Measurements from ENCODE around the gene ACACA.

Gene ACACA

DNA sequence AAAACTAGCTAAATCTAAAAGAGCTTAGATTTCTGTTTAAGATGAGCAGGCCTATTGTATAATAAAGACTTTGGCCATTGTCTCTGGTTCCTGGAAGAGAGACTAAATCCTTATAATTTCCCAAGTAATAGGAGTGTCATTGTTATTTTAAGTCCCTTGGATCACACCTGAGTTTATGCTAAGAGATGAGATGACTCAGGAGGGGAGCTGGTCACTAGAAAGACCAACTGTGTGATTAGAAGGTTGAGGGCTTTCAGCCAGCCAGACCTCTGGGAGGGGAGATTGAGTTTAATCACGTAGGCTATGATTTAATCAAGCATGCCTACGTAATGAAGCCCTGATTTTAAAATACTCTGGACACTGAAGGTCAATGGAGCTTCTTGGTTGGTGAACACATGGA is 187.8 kb downstream of the ACACA start:
- H3K27me3 ChIP-seq (ENCODE audit: control insufficient read depth, low read length): no peaks in the 10 kb centered on the region
- peaks cover 76% of the 10 kb centered on the region for H3K36me3 ChIP-seq (ENCODE audit: control insufficient read depth, low read length)
- no peaks in the 10 kb centered on the region for H3K4me1 ChIP-seq (ENCODE audit: control insufficient read depth, low read length)
- no peak overlapping the region for H3K27ac ChIP-seq (ENCODE audit: low read depth, low read length)
- H3K4me2 ChIP-seq (ENCODE audit: low read length): no peak overlapping the region
- no peaks in the 10 kb centered on the region; the same call in 1 of the 2 replicates for H3F3A ChIP-seq (ENCODE audit: control insufficient read depth, insufficient read depth)
- H3K9me2 ChIP-seq (replicated peaks; ENCODE audit: control insufficient read depth, low read length): no peaks in the 10 kb centered on the region
- no peaks in the 10 kb centered on the region for H4K20me1 ChIP-seq (ENCODE audit: control insufficient read depth, insufficient read depth, low read depth, low read length)
- no peaks in the 10 kb centered on the region for H3K79me2 ChIP-seq (ENCODE audit: control insufficient read depth, low read length)
- no peak for TF ChIP-seq EZH2phosphoT487 (IDR thresholded peaks at IDR 0.05; ENCODE audit: borderline replicate concordance, low read length)
- no peaks in the 10 kb centered on the region for H3K9me3 ChIP-seq (ENCODE audit: control insufficient read depth, insufficient read depth, low read length)
- H3K4me3 ChIP-seq (ENCODE audit: low read length): no peak overlapping the region

DNA sequence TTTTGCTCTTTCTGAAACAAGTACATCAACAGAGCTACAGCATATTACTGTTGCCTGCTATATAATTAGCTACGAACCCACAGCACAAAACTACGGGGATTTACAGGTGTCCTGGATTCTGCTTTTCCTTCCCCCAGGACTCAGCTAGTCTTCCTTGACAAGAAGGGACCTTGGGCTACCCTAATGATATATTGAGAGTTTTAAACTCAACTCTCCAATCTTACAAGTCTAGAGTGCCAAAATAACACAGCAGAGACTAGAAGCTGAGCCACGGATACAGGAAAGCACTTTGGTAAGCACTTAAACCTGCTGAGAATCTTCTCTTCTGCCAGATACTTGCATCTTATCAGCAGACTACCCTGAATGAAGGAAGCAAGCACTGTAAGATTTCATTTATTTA is 192.2 kb downstream of the ACACA start:
- H3K9me3 ChIP-seq (ENCODE audit: control insufficient read depth, insufficient read depth, low read length): no peaks in the 10 kb centered on the region
- H3K4me1 ChIP-seq (ENCODE audit: control insufficient read depth, low read length): no peaks in the 10 kb centered on the region
- H4K20me1 ChIP-seq (ENCODE audit: control insufficient read depth, insufficient read depth, low read depth, low read length): no peaks in the 10 kb centered on the region
- H3K4me2 ChIP-seq (ENCODE audit: low read length): no peak overlapping the region
- no peak overlapping the region for H3K27ac ChIP-seq (ENCODE audit: low read depth, low read length)
- no peaks in the 10 kb centered on the region for H3K9me2 ChIP-seq (replicated peaks; ENCODE audit: control insufficient read depth, low read length)
- H3K79me2 ChIP-seq (ENCODE audit: control insufficient read depth, low read length): no peaks in the 10 kb centered on the region
- no peak overlapping the region for H3K4me3 ChIP-seq (ENCODE audit: low read length)
- peaks cover 73% of the 10 kb centered on the region for H3K36me3 ChIP-seq (ENCODE audit: control insufficient read depth, low read length)
- no peaks in the 10 kb centered on the region for H3K27me3 ChIP-seq (ENCODE audit: control insufficient read depth, low read length)
- H3F3A ChIP-seq (ENCODE audit: control insufficient read depth, insufficient read depth): no peaks in the 10 kb centered on the region
- TF ChIP-seq, protein P1, sequence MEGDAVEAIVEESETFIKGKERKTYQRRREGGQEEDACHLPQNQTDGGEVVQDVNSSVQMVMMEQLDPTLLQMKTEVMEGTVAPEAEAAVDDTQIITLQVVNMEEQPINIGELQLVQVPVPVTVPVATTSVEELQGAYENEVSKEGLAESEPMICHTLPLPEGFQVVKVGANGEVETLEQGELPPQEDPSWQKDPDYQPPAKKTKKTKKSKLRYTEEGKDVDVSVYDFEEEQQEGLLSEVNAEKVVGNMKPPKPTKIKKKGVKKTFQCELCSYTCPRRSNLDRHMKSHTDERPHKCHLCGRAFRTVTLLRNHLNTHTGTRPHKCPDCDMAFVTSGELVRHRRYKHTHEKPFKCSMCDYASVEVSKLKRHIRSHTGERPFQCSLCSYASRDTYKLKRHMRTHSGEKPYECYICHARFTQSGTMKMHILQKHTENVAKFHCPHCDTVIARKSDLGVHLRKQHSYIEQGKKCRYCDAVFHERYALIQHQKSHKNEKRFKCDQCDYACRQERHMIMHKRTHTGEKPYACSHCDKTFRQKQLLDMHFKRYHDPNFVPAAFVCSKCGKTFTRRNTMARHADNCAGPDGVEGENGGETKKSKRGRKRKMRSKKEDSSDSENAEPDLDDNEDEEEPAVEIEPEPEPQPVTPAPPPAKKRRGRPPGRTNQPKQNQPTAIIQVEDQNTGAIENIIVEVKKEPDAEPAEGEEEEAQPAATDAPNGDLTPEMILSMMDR (IDR thresholded peaks at IDR 0.05; ENCODE audit: low read depth, low read length, poor library complexity, severe bottlenecking): no peak
- TF ChIP-seq EZH2phosphoT487 (IDR thresholded peaks at IDR 0.05; ENCODE audit: borderline replicate concordance, low read length): no peak

DNA sequence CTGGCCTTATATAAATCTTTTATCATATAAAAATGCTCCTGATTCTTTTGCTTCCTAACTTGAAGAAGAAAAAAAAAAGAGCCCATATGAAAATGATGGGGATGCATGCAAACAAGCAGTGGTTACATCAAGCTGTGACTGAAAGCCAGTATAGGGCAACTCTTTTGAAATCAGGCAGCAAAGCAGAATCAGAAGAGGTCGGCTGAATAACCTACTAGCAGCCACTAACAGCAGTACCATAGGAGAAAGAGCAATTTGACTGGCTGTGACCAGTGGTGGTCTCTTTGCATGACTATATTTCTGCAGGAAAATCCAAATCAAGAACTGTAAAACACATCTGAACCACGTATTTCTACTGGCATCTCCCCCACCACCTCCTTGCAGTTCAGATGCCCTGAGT is 192.7 kb downstream of the ACACA start:
- no peaks in the 10 kb centered on the region for H3K4me1 ChIP-seq (ENCODE audit: control insufficient read depth, low read length)
- H3K4me3 ChIP-seq (ENCODE audit: low read length): no peak overlapping the region
- no peak overlapping the region for H3K4me2 ChIP-seq (ENCODE audit: low read length)
- no peaks in the 10 kb centered on the region for H3F3A ChIP-seq (ENCODE audit: control insufficient read depth, insufficient read depth)
- H3K9me2 ChIP-seq (replicated peaks; ENCODE audit: control insufficient read depth, low read length): no peaks in the 10 kb centered on the region
- TF ChIP-seq, protein P1 (IDR thresholded peaks at IDR 0.05; ENCODE audit: low read depth, low read length, poor library complexity, severe bottlenecking): no peak
- TF ChIP-seq EZH2phosphoT487 (IDR thresholded peaks at IDR 0.05; ENCODE audit: borderline replicate concordance, low read length): no peak
- H3K9me3 ChIP-seq (ENCODE audit: control insufficient read depth, insufficient read depth, low read length): no peaks in the 10 kb centered on the region
- H3K27ac ChIP-seq (ENCODE audit: low read depth, low read length): no peak overlapping the region
- peaks cover 74% of the 10 kb centered on the region for H3K36me3 ChIP-seq (ENCODE audit: control insufficient read depth, low read length)
- H3K79me2 ChIP-seq (ENCODE audit: control insufficient read depth, low read length): no peaks in the 10 kb centered on the region
- no peaks in the 10 kb centered on the region for H4K20me1 ChIP-seq (ENCODE audit: control insufficient read depth, insufficient read depth, low read depth, low read length)
- H3K27me3 ChIP-seq (ENCODE audit: control insufficient read depth, low read length): no peaks in the 10 kb centered on the region

DNA sequence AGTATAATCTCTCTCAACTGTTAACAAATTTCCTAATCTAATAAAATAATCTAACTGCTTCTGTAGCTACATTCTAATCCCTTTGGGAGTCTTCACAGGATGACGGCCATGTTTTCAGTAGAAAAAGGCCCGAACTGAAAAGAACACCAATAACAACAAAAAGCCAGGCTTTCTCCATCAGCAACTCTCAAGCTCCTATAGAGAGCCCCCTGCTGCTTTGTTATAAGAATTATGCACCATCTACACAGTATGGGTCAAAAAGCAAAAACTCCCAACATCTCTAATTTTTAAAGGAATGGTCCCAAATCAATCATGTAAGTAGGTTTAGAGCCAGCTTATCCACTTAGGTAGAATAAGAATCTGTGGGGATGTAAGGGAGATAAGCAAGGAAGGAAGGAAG is 194.5 kb downstream of the ACACA start:
- Histone ChIP-seq H3K36me3 (ENCODE audit: control insufficient read depth, low read length) (peaks cover 85% of the 10 kb centered on the region), H3K79me2 (ENCODE audit: control insufficient read depth, low read length) (no peaks in the 10 kb centered on the region), H3F3A (ENCODE audit: control insufficient read depth, insufficient read depth) (no peaks in the 10 kb centered on the region), H3K27me3 (ENCODE audit: control insufficient read depth, low read length) (no peaks in the 10 kb centered on the region), H3K9me3 (ENCODE audit: control insufficient read depth, insufficient read depth, low read length) (no peaks in the 10 kb centered on the region), H4K20me1 (ENCODE audit: control insufficient read depth, insufficient read depth, low read depth, low read length) (no peaks in the 10 kb centered on the region), H3K4me1 (ENCODE audit: control insufficient read depth, low read length) (no peaks in the 10 kb centered on the region), H3K4me3 (ENCODE audit: low read length) (no peak overlapping the region), H3K9me2 (replicated peaks; ENCODE audit: control insufficient read depth, low read length) (no peaks in the 10 kb centered on the region), H3K27ac (ENCODE audit: low read depth, low read length) (no peak overlapping the region), H3K4me2 (ENCODE audit: low read length) (no peak overlapping the region)
- TF ChIP-seq, protein P1 (IDR thresholded peaks at IDR 0.05; ENCODE audit: low read depth, low read length, poor library complexity, severe bottlenecking): no peak
- TF ChIP-seq EZH2phosphoT487 (IDR thresholded peaks at IDR 0.05; ENCODE audit: borderline replicate concordance, low read length): no peak

Data from DOHH2 (cell line).